ENCODE data around the gene HTN1. TPM values are rescaled to one million over a fixed set of nuclear protein-coding genes. Genes with fewer than 3 reads are reported as not detected.

Gene HTN1
- polyA plus RNA-seq, 1 experiment: not detected

DNA sequence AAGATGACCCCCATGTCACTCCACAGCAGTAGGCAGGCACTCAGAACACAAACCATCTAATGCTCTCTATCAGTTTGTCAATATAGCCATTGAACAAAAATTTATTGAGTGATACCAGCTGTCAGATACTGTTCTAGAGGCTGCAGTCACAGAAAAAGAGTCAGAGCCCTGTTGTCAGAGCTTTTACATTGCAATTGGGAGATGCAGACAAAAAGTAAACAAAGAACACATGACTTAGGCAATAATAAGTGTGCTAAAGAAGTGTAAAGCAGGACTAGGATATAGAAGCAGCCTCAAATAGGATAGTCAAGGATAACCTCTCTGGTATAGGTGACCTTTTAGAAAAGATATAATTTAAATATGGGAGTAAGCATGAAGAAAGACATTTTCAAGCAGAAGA lies 8.9 kb downstream of the HTN1 start:
- ChIA-PET POLR2A (no interaction called here), CTCF (no interaction called here)
- H3K27ac ChIP-seq (ENCODE audit: low read depth, low read length): no peak overlapping the region
- TF ChIP-seq, protein P1, sequence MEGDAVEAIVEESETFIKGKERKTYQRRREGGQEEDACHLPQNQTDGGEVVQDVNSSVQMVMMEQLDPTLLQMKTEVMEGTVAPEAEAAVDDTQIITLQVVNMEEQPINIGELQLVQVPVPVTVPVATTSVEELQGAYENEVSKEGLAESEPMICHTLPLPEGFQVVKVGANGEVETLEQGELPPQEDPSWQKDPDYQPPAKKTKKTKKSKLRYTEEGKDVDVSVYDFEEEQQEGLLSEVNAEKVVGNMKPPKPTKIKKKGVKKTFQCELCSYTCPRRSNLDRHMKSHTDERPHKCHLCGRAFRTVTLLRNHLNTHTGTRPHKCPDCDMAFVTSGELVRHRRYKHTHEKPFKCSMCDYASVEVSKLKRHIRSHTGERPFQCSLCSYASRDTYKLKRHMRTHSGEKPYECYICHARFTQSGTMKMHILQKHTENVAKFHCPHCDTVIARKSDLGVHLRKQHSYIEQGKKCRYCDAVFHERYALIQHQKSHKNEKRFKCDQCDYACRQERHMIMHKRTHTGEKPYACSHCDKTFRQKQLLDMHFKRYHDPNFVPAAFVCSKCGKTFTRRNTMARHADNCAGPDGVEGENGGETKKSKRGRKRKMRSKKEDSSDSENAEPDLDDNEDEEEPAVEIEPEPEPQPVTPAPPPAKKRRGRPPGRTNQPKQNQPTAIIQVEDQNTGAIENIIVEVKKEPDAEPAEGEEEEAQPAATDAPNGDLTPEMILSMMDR (IDR thresholded peaks at IDR 0.05; ENCODE audit: low read depth, low read length): no peak
- no peak overlapping the region for H3K4me3 ChIP-seq (ENCODE audit: low read depth, low read length)
- no peaks in the 10 kb centered on the region for H3K9me3 ChIP-seq (ENCODE audit: control insufficient read depth, insufficient read depth, low read length)
- H3K27me3 ChIP-seq (ENCODE audit: control insufficient read depth, insufficient read depth, low read length): no peaks in the 10 kb centered on the region
- no peak for DNase-seq (ENCODE audit: low read depth, low spot score)

DNA sequence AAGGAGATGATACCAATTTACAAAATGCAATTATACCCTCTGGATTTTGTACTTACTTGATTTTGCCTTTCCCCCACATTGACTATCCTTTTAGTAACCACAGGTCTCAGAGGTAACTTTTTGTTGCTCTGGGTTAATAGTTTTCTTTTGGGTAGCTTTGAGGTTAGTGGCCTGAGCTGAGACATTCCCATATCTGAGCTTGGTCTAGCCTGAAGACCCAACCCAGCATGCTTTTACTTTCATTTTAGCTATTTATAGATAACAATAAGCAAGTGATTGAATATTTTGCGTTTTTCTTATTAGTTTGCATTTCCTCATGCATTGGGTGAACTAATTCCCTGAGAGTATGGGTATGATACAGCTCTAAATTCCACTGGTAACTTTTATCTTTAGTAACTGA lies 11.8 kb downstream of the HTN1 start:
- Histone ChIP-seq H3K27ac (ENCODE audit: low read depth, low read length) (no peak overlapping the region), H3K27me3 (ENCODE audit: control insufficient read depth, insufficient read depth, low read length) (no peaks in the 10 kb centered on the region), H3K9me3 (ENCODE audit: control insufficient read depth, insufficient read depth, low read length) (no peaks in the 10 kb centered on the region), H3K4me3 (ENCODE audit: low read depth, low read length) (no peak overlapping the region)
- POLR2A ChIA-PET: no interaction called here
- CTCF ChIA-PET: no interaction called here
- no peak for DNase-seq (ENCODE audit: low read depth, low spot score)
- TF ChIP-seq, protein P1 (IDR thresholded peaks at IDR 0.05; ENCODE audit: low read depth, low read length): no peak

DNA sequence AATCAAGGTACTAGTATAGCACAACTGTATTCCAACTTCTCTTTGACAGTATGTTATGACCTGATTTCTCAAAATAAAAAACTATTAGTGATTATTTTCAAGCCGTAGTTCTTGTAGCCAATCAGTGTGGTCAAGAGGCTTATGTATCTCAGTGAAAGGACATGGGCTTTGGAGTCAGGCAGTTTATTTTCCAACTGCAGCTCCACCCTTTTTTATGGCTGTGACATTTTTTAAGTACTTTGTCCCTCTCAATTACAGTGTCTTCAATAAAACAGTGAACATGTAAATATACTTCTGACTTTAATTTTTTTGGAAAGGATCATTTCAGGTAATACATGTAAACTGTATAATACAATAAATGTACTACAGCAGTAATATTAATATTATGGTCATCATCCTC lies 30.0 kb downstream of the HTN1 start:
- no peak for DNase-seq (ENCODE audit: low read depth, low spot score)
- Histone ChIP-seq H3K4me3 (ENCODE audit: low read depth, low read length) (no peak overlapping the region), H3K9me3 (ENCODE audit: control insufficient read depth, insufficient read depth, low read length) (no peaks in the 10 kb centered on the region), H3K27ac (ENCODE audit: low read depth, low read length) (no peak overlapping the region), H3K27me3 (ENCODE audit: control insufficient read depth, insufficient read depth, low read length) (no peaks in the 10 kb centered on the region)
- ChIA-PET CTCF (no interaction called here), POLR2A (no interaction called here)
- TF ChIP-seq, protein P1 (IDR thresholded peaks at IDR 0.05; ENCODE audit: low read depth, low read length): no peak

DNA sequence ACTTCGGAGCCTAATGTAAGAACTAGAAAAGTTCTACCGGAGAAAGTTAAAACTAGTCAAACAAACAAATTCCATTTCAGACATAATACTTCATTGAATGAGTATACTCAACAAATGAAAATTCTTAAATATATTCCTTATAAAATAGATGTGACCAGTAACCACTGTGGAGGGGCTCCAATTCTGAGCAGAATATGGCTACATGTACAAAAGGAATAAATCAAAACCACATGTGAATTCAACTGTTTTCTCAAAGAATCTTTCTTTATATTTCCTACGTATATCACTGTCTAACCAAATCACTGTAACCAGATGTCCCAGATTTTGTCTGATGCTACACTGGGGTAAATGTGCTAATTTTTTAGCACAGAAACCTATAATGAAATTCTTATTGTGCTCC lies 49.0 kb downstream of the HTN1 start:
- ChIA-PET CTCF (no interaction called here), POLR2A (no interaction called here)
- Histone ChIP-seq H3K27ac (ENCODE audit: low read depth, low read length) (no peak overlapping the region), H3K9me3 (ENCODE audit: control insufficient read depth, insufficient read depth, low read length) (no peaks in the 10 kb centered on the region), H3K4me3 (ENCODE audit: low read depth, low read length) (no peak overlapping the region), H3K27me3 (ENCODE audit: control insufficient read depth, insufficient read depth, low read length) (no peaks in the 10 kb centered on the region)
- TF ChIP-seq, protein P1 (IDR thresholded peaks at IDR 0.05; ENCODE audit: low read depth, low read length): no peak
- no peak for DNase-seq (ENCODE audit: low read depth, low spot score)

Other genes starting within 250 kb of the HTN1 start
- not detected in 2 replicates for gene SULT1E1, start 190.3 kb upstream of the HTN1 start, polyA plus RNA-seq (2011; rRNA removed)
- gene CSN1S1, start 119.4 kb upstream of the HTN1 start, polyA plus RNA-seq (2011; rRNA removed): not detected in 2 replicates
- gene CSN2, start 84.7 kb upstream of the HTN1 start, polyA plus RNA-seq (2011; rRNA removed): not detected in 2 replicates
- gene STATH, start 54.5 kb upstream of the HTN1 start, polyA plus RNA-seq (2011; rRNA removed): not detected in 2 replicates
- gene HTN3, start 22.0 kb upstream of the HTN1 start, polyA plus RNA-seq (2011; rRNA removed): not detected in 2 replicates
- not detected in 2 replicates for gene PRR27, start 103.8 kb downstream of the HTN1 start, polyA plus RNA-seq (2011; rRNA removed)
- gene ODAM, start 145.3 kb downstream of the HTN1 start, polyA plus RNA-seq (2011; rRNA removed): not detected in 2 replicates
- gene FDCSP, start 175.7 kb downstream of the HTN1 start, polyA plus RNA-seq (2011; rRNA removed): not detected in 2 replicates
- gene CSN3, start 192.2 kb downstream of the HTN1 start, polyA plus RNA-seq (2011; rRNA removed): not detected in 2 replicates

All from AG04450 (cell line).